Aorta (tissue), 5 donors: ENCODE results near the gene HIBADH. TPM values are rescaled to one million over a fixed set of nuclear protein-coding genes. Genes with fewer than 3 reads are reported as not detected.

Source experiments
- ATAC-seq: fragments of 200-7000 bp; cut with Tn5 transposase; one replicate; pipeline ENCODE4 v1.9.1; 2022; ENCODE audit warnings: moderate library complexity; ENCODE audit not compliant: low FRiP score
- DNase-seq, 2 donors: peaks; one replicate each; pipeline ENCODE4 v3.0.0-alpha.2; 2020
- H3K27ac ChIP-seq, 2 donors: one replicate each; pipeline ENCODE4 v1.5.1; 2013; ENCODE audit warnings: low read length in 2 of 2, mild to moderate bottlenecking in 2 of 2, moderate library complexity in 2 of 2, control low read depth in 1 of 2, inconsistent platforms in 1 of 2, low read depth in 1 of 2
- H3K27me3 ChIP-seq, 2 donors: one replicate each; pipeline ENCODE4 v1.6.1; 2013; ENCODE audit warnings: control low read depth in 1 of 2, low read length in 1 of 2, mild to moderate bottlenecking in 1 of 2, moderate library complexity in 1 of 2; ENCODE audit not compliant: insufficient read depth in 2 of 2, control insufficient read depth in 1 of 2
- H3K36me3 ChIP-seq, 2 donors: one replicate each; pipeline ENCODE4 v1.6.1; 2013; ENCODE audit warnings: control low read depth in 1 of 2, low read length in 1 of 2, mild to moderate bottlenecking in 1 of 2; ENCODE audit not compliant: insufficient read depth in 2 of 2, control insufficient read depth in 1 of 2
- H3K4me1 ChIP-seq, 2 donors: one replicate each; pipeline ENCODE4 v1.6.1; 2013; ENCODE audit warnings: low read length in 2 of 2, control low read depth in 1 of 2, mild to moderate bottlenecking in 1 of 2, moderate library complexity in 1 of 2; ENCODE audit not compliant: insufficient read depth in 2 of 2, control insufficient read depth in 1 of 2
- H3K4me3 ChIP-seq, 2 donors: one replicate each; pipeline ENCODE4 v1.5.1; 2013; ENCODE audit warnings: low read length in 2 of 2, control low read depth in 1 of 2, mild to moderate bottlenecking in 1 of 2
- H3K9me3 ChIP-seq: one replicate; pipeline ENCODE4 v1.6.1; 2013; ENCODE audit warnings: mild to moderate bottlenecking, low read length; ENCODE audit not compliant: control insufficient read depth
- WGBS, 2 donors: extraction: QIAGEN DNeasy Blood & Tissue Kit; methylation state at CpG; one replicate each; pipeline ENCODE4 v1.1.7; 2013; 5-methylcytosine and 5-hydroxymethylcytosine counted together
- intact Hi-C, 2 donors: fragments of 100-400 bp; cut with DNase I; formaldehyde crosslinking; loops; one replicate each; pipeline versions ENCODE4 v1.14.2 to v1.15.0; 2022
- polyA plus RNA-seq, 2 donors: library from polyadenylated mRNA; stranded (reverse); fragments of 200-250 nt; gene quantifications; one replicate each; pipeline ENCODE4 v1.2.3, GENCODE V29; 2013
- total RNA-seq, 2 donors: library from RNA; stranded (reverse); fragmentation: NEBNext Ultra II Directional; extraction: Animal tissue kit (Norgen Biotek cat#: 25700); gene quantifications; one replicate each; pipeline ENCODE4 v1.2.1, GENCODE V29; 2021
- donor health status: healthy with polysubstance abuse.
- donor health status: Bipolar disorder and iron deficiency.
- donor health status: DM: no; HTN: no; CAD: no.
- donor health status: DM: no; HTN: no; CAD: no.
- donor health status: DM: yes; HTN: yes; CAD: no.

Gene HIBADH
- total and polyA plus RNA-seq, 4 donors, result 22.4 to 32.5 (median 30.2) TPM

GRCh38 chr7:27548304-27548703 is 114.4 kb downstream of the HIBADH start:
- DNase-seq (no peak), ATAC-seq (no peak)
- H3K9me3 ChIP-seq, result no peaks in the 10 kb centered on the region
- intact Hi-C loops, result no loop called here
- H3K27me3 ChIP-seq, result no peaks in the 10 kb centered on the region
- H3K27ac ChIP-seq, result no peak overlapping the region
- 97 to 100% methylated on average over 1 of the region's 1 CpG for WGBS, 2 donors
- H3K4me3 ChIP-seq, result no peak overlapping the region
- no peaks in the 10 kb centered on the region for H3K4me1 ChIP-seq
- no peaks in the 10 kb centered on the region for H3K36me3 ChIP-seq

GRCh38 chr7:27547401-27547800 is 115.3 kb downstream of the HIBADH start:
- ATAC-seq (no peak), DNase-seq (no peak)
- Histone ChIP-seq H3K9me3 (no peaks in the 10 kb centered on the region), H3K27me3 (no peaks in the 10 kb centered on the region), H3K4me1 (no peaks in the 10 kb centered on the region), H3K4me3 (no peak overlapping the region), H3K27ac (no peak overlapping the region), H3K36me3 (no peaks in the 10 kb centered on the region)
- 24 to 33% methylated on average over 1 of the region's 1 CpG for WGBS, 2 donors
- intact Hi-C loops, result no loop called here

GRCh38 chr7:27546610-27547009 is 116.1 kb downstream of the HIBADH start:
- DNase-seq, result no peak
- Histone ChIP-seq H3K27ac (no peak overlapping the region), H3K36me3 (no peaks in the 10 kb centered on the region), H3K4me3 (no peak overlapping the region), H3K27me3 (no peaks in the 10 kb centered on the region), H3K9me3 (no peaks in the 10 kb centered on the region), H3K4me1 (no peaks in the 10 kb centered on the region)
- ATAC-seq, result no peak
- WGBS, 2 donors, result 88 to 97% methylated on average over 1 of the region's 1 CpG
- intact Hi-C loops, result no loop called here

GRCh38 chr7:27535795-27536194 is 126.9 kb downstream of the HIBADH start:
- intact Hi-C loops, result no loop called here
- H3K9me3 ChIP-seq, result no peaks in the 10 kb centered on the region
- no peak overlapping the region for H3K27ac ChIP-seq
- ATAC-seq (no peak), DNase-seq (no peak)
- H3K36me3 ChIP-seq, result peaks cover 0 to 2% of the 10 kb centered on the region in 2 donors
- 86 to 90% methylated on average over 4 of the region's 4 CpGs for WGBS, 2 donors
- no peaks in the 10 kb centered on the region for H3K27me3 ChIP-seq
- H3K4me3 ChIP-seq, result no peak overlapping the region
- no peaks in the 10 kb centered on the region for H3K4me1 ChIP-seq

GRCh38 chr7:27533652-27534081 is 129.0 kb downstream of the HIBADH start:
- DNase-seq (no peak), ATAC-seq (no peak)
- H3K36me3 ChIP-seq, result no peaks in the 10 kb centered on the region
- no peak overlapping the region for H3K27ac ChIP-seq
- H3K4me3 ChIP-seq, result no peak overlapping the region
- no peaks in the 10 kb centered on the region for H3K27me3 ChIP-seq
- H3K9me3 ChIP-seq, result peaks cover under 1% of the 10 kb centered on the region
- no peaks in the 10 kb centered on the region for H3K4me1 ChIP-seq
- WGBS, 2 donors, result 92 to 94% methylated on average over 6 of the region's 6 CpGs
- intact Hi-C loops, result no loop called here

- ATAC-seq (no peak), DNase-seq (no peak)
- intact Hi-C loops, result no loop called here
- Histone ChIP-seq H3K36me3 (no peaks in the 10 kb centered on the region), H3K27ac (no peak overlapping the region), H3K4me1 (no peaks in the 10 kb centered on the region), H3K27me3 (no peaks in the 10 kb centered on the region), H3K4me3 (no peak overlapping the region), H3K9me3 (peaks cover 1% of the 10 kb centered on the region)
- 64 to 80% methylated on average over 1 of the region's 1 CpG for WGBS, 2 donors
Measured at GRCh38 chr7:27532314-27532713, 130.4 kb downstream of the HIBADH start.

GRCh38 chr7:27527348-27527714 is 135.4 kb downstream of the HIBADH start:
- Histone ChIP-seq H3K36me3 (peaks cover 0 to 7% of the 10 kb centered on the region in 2 donors), H3K4me3 (no peak overlapping the region), H3K27ac (no peak overlapping the region), H3K27me3 (no peaks in the 10 kb centered on the region), H3K4me1 (no peaks in the 10 kb centered on the region), H3K9me3 (peaks cover 1% of the 10 kb centered on the region)
- intact Hi-C loops, result no loop called here
- 48 to 51% methylated on average over 2 of the region's 2 CpGs for WGBS, 2 donors
- DNase-seq (no peak), ATAC-seq (peak; percentile 36)

GRCh38 chr7:27526611-27527347 is 135.9 kb downstream of the HIBADH start:
- no peak for ATAC-seq
- peaks cover 1% of the 10 kb centered on the region for H3K9me3 ChIP-seq
- intact Hi-C loops, result no loop called here
- no peaks in the 10 kb centered on the region for H3K4me1 ChIP-seq
- H3K36me3 ChIP-seq, result peaks cover 2 to 7% of the 10 kb centered on the region in 2 donors
- 33 to 75% methylated on average over 1 of the region's 1 CpG for whole genome bisulfite sequencing, 2 donors
- H3K27me3 ChIP-seq, result no peaks in the 10 kb centered on the region
- H3K27ac ChIP-seq, result no peak overlapping the region
- no peak for DNase-seq
- no peak overlapping the region for H3K4me3 ChIP-seq

- H3K4me3 ChIP-seq, result no peak overlapping the region
- H3K36me3 ChIP-seq, result peaks cover 2 to 7% of the 10 kb centered on the region in 2 donors
- intact Hi-C loops, result no loop called here
- H3K9me3 ChIP-seq, result peaks cover 1% of the 10 kb centered on the region
- 88 to 94% methylated on average over 5 of the region's 5 CpGs for WGBS, 2 donors
- no peaks in the 10 kb centered on the region for H3K4me1 ChIP-seq
- no peak overlapping the region for H3K27ac ChIP-seq
- DNase-seq (no peak), ATAC-seq (no peak)
- no peaks in the 10 kb centered on the region for H3K27me3 ChIP-seq
Measured at GRCh38 chr7:27526131-27526530, 136.6 kb downstream of the HIBADH start.
